Loucy (cell line): ENCODE data around the gene CEP128.
A peak's percentile ranks its signal among the peaks of the same experiment; 100 is the strongest.

Experiments used
- H2AFZ ChIP-seq: fragments of 200-600 bp; sonication (generic); 2 replicates; pipeline ENCODE4 v1.6.0; 2016; ENCODE audit warnings: antibody characterized with exemption, mild to moderate bottlenecking, low read length, moderate library complexity
- H3F3A ChIP-seq: fragments of 200-600 bp; 2 replicates; pipeline ENCODE4 v1.6.0; 2016; ENCODE audit warnings: antibody characterized with exemption, low read depth, mild to moderate bottlenecking
- H3K27me3 ChIP-seq: fragments of 200-600 bp; sonication (generic); 2 replicates; pipeline ENCODE4 v1.6.1; 2014; ENCODE audit warnings: low read length, mild to moderate bottlenecking; ENCODE audit not compliant: insufficient read depth, poor library complexity, severe bottlenecking
- H3K36me3 ChIP-seq: fragments of 200-600 bp; sonication (generic); 2 replicates; pipeline ENCODE4 v1.6.1; 2016; ENCODE audit warnings: low read length; ENCODE audit not compliant: insufficient read depth
- H3K4me1 ChIP-seq: fragments of 200-600 bp; sonication (generic); 2 replicates; pipeline ENCODE4 v1.5.1; 2014; ENCODE audit warnings: low read length, mild to moderate bottlenecking; ENCODE audit not compliant: insufficient read depth, poor library complexity, severe bottlenecking
- H3K4me2 ChIP-seq: fragments of 200-600 bp; sonication (generic); 2 replicates; pipeline ENCODE4 v1.6.0; 2014; ENCODE audit warnings: antibody characterized with exemption, low read length, low read depth, mild to moderate bottlenecking; ENCODE audit not compliant: poor library complexity, severe bottlenecking
- H3K4me3 ChIP-seq: fragments of 200-600 bp; sonication (generic); 2 replicates; pipeline ENCODE4 v1.5.1; 2014; ENCODE audit warnings: low read length, mild to moderate bottlenecking, mixed read lengths; ENCODE audit not compliant: poor library complexity, severe bottlenecking
- H3K79me2 ChIP-seq: fragments of 200-600 bp; sonication (generic); 2 replicates; pipeline ENCODE4 v1.6.1; 2014; ENCODE audit warnings: low read length; ENCODE audit not compliant: insufficient read depth
- H3K9ac ChIP-seq: fragments of 200-600 bp; sonication (generic); 2 replicates; pipeline ENCODE4 v1.6.0; 2014; ENCODE audit warnings: mild to moderate bottlenecking, low read depth, low read length, moderate library complexity; ENCODE audit not compliant: poor library complexity, severe bottlenecking
- H3K9me2 ChIP-seq: fragments of 200-600 bp; sonication (generic); replicated peaks from 2 replicates; pipeline ENCODE4 v1.6.1; 2016; ENCODE audit warnings: low read depth, low read length, mixed read lengths
- H3K9me3 ChIP-seq: fragments of 200-600 bp; sonication (generic); 2 replicates; pipeline ENCODE4 v1.6.1; 2014; ENCODE audit warnings: mild to moderate bottlenecking, antibody characterized with exemption, low read length, low read depth; ENCODE audit not compliant: insufficient read depth
- H4K20me1 ChIP-seq: fragments of 200-600 bp; sonication (generic); 2 replicates; pipeline ENCODE4 v1.6.0; 2014; ENCODE audit warnings: antibody characterized with exemption, low read length, mild to moderate bottlenecking; ENCODE audit not compliant: insufficient read depth, poor library complexity, severe bottlenecking
- CTCF ChIP-seq: fragments of 200-600 bp; sonication (generic); conservative IDR thresholded peaks from 2 replicates; pipeline ENCODE4 v1.5.1; 2014; ENCODE audit warnings: mild to moderate bottlenecking, antibody characterized with exemption, low read length
- EZH2phosphoT487 ChIP-seq: fragments of 200-600 bp; IDR thresholded peaks from 2 replicates; pipeline ENCODE4 v1.6.1; 2018; ENCODE audit warnings: antibody characterized with exemption, mild to moderate bottlenecking, moderate library complexity, borderline replicate concordance

Gene CEP128

GRCh38 chr14:80941241-80942185 is at the start of gene CEP128:
TSS of gene CEP128 (minus strand) at chr14:80941738.
- Histone ChIP-seq H4K20me1 (peaks cover 7% of the 10 kb centered on the region), H3K9me2 (no peaks in the 10 kb centered on the region), H3F3A (no peaks in the 10 kb centered on the region), H3K4me2 (peak within 1 kb of the TSS; percentile 87), H3K27me3 (no peaks in the 10 kb centered on the region), H3K4me3 (peak within 1 kb of the TSS; percentile 91), H3K9ac (peak within 1 kb of the TSS; percentile 77), H3K4me1 (peaks cover 34% of the 10 kb centered on the region), H3K79me2 (peaks cover 29% of the 10 kb centered on the region), H2AFZ (peak within 1 kb of the TSS; percentile 92), H3K36me3 (no peaks in the 10 kb centered on the region), H3K9me3 (no peaks in the 10 kb centered on the region)
- no peak for TF ChIP-seq EZH2phosphoT487
- TF ChIP-seq CTCF, result no peak

GRCh38 chr14:80988735-80989429 is 47.3 kb upstream of the CEP128 start:
- Histone ChIP-seq H3K9ac (peak overlapping the region; percentile 62), H3K9me2 (no peaks in the 10 kb centered on the region), H3K36me3 (no peaks in the 10 kb centered on the region), H4K20me1 (no peaks in the 10 kb centered on the region), H3K9me3 (no peaks in the 10 kb centered on the region), H3F3A (peaks cover 7% of the 10 kb centered on the region; the same call in 1 of the 2 replicates), H3K4me3 (peak overlapping the region; percentile 46), H3K79me2 (no peaks in the 10 kb centered on the region), H3K4me1 (peaks cover 37% of the 10 kb centered on the region), H3K27me3 (no peaks in the 10 kb centered on the region), H3K4me2 (peak overlapping the region; percentile 67), H2AFZ (no peak overlapping the region)
- TF ChIP-seq CTCF (no peak), EZH2phosphoT487 (no peak)

GRCh38 chr14:80988192-80988591 is 46.7 kb upstream of the CEP128 start:
- Histone ChIP-seq H2AFZ (no peak overlapping the region), H3K9ac (no peak overlapping the region), H3K9me3 (no peaks in the 10 kb centered on the region)

More at GRCh38 chr14:80988192-80988591, 46.7 kb upstream of the CEP128 start:
- H3K4me3 ChIP-seq, result peak overlapping the region; percentile 46
- H4K20me1 ChIP-seq, result no peaks in the 10 kb centered on the region
- no peaks in the 10 kb centered on the region for H3K36me3 ChIP-seq
- H3K79me2 ChIP-seq, result no peaks in the 10 kb centered on the region
- H3K27me3 ChIP-seq, result no peaks in the 10 kb centered on the region
- H3F3A ChIP-seq, result peaks cover 7% of the 10 kb centered on the region; the same call in 1 of the 2 replicates
- H3K9me2 ChIP-seq, result no peaks in the 10 kb centered on the region
- peaks cover 33% of the 10 kb centered on the region for H3K4me1 ChIP-seq
- peak overlapping the region; percentile 67 for H3K4me2 ChIP-seq
- no peak for TF ChIP-seq EZH2phosphoT487
- TF ChIP-seq CTCF, result no peak
